Mesendoderm (in vitro differentiated cells): Measurements from ENCODE around the gene JAZF1.

ENCODE experiments used
- DNase-seq: peaks from one replicate; pipeline ENCODE4 v3.0.0; 2013
- H2AK5ac ChIP-seq: 2 replicates; pipeline ENCODE4 v1.6.1; 2013; ENCODE audit warnings: low read length, inconsistent platforms
- H2BK120ac ChIP-seq: 2 replicates; pipeline ENCODE4 v1.6.1; 2013; ENCODE audit warnings: low read depth, mild to moderate bottlenecking, low read length, moderate library complexity, mixed read lengths
- H2BK15ac ChIP-seq: replicated peaks from 2 replicates; pipeline ENCODE4 v1.6.1; 2013; ENCODE audit warnings: low read depth, mild to moderate bottlenecking, moderate library complexity
- H2BK5ac ChIP-seq: 2 replicates; pipeline ENCODE4 v1.6.1; 2013; ENCODE audit warnings: low read length, inconsistent platforms
- H3K18ac ChIP-seq: 2 replicates; pipeline ENCODE4 v1.6.1; 2013; ENCODE audit warnings: mild to moderate bottlenecking, low read length, mixed read lengths
- H3K23ac ChIP-seq: one replicate; pipeline ENCODE4 v1.6.1; 2013; ENCODE audit warnings: low read length
- H3K27ac ChIP-seq: 2 replicates; pipeline ENCODE4 v1.5.1; 2013; ENCODE audit warnings: low read depth, mild to moderate bottlenecking, inconsistent platforms, low read length, moderate library complexity
- H3K27me3 ChIP-seq: 2 replicates; pipeline ENCODE4 v1.6.1; 2013; ENCODE audit warnings: low read length, control low read depth, mild to moderate bottlenecking, inconsistent platforms; ENCODE audit not compliant: insufficient read depth, poor library complexity
- H3K36me3 ChIP-seq: 2 replicates; pipeline ENCODE4 v1.6.1; 2013; ENCODE audit warnings: low read length, inconsistent platforms; ENCODE audit not compliant: control insufficient read depth, insufficient read depth
- H3K4ac ChIP-seq: one replicate; pipeline ENCODE4 v1.6.1; 2013; ENCODE audit warnings: low read depth, mild to moderate bottlenecking, low read length, moderate library complexity
- H3K4me1 ChIP-seq: 2 replicates; pipeline ENCODE4 v1.6.1; 2013; ENCODE audit warnings: low read depth, low read length, inconsistent platforms; ENCODE audit not compliant: control insufficient read depth
- H3K4me2 ChIP-seq: 2 replicates; pipeline ENCODE4 v1.6.1; 2013; ENCODE audit warnings: low read length
- H3K4me3 ChIP-seq: 2 replicates; pipeline ENCODE4 v1.5.1; 2013; ENCODE audit warnings: mild to moderate bottlenecking, low read length
- H3K56ac ChIP-seq: one replicate; pipeline ENCODE4 v1.6.1; 2013; ENCODE audit warnings: low read length
- H3K79me1 ChIP-seq: 2 replicates; pipeline ENCODE4 v1.6.1; 2013; ENCODE audit warnings: low read length, inconsistent platforms
- H3K79me2 ChIP-seq: 2 replicates; pipeline ENCODE4 v1.6.1; 2013; ENCODE audit warnings: mild to moderate bottlenecking, low read length; ENCODE audit not compliant: control insufficient read depth, insufficient read depth
- H3K9ac ChIP-seq: 2 replicates; pipeline ENCODE4 v1.6.1; 2013; ENCODE audit warnings: low read length, inconsistent platforms
- H4K5ac ChIP-seq: one replicate; pipeline ENCODE4 v1.6.1; 2013; ENCODE audit warnings: low read length
- H4K8ac ChIP-seq: one replicate; pipeline ENCODE4 v1.6.1; 2013; ENCODE audit warnings: low read depth, mild to moderate bottlenecking, control low read depth, low read length, moderate library complexity
- WGBS: extraction: QIAGEN DNeasy Blood & Tissue Kit; methylation state at CpG from one replicate; pipeline ENCODE4 v1.1.7; 2013; ENCODE audit warnings: low lambda C conversion rate, missing lambda C conversion rate; ENCODE audit not compliant: insufficient coverage; ENCODE audit errors: extremely low coverage; 5-methylcytosine and 5-hydroxymethylcytosine counted together

Gene JAZF1

DNA sequence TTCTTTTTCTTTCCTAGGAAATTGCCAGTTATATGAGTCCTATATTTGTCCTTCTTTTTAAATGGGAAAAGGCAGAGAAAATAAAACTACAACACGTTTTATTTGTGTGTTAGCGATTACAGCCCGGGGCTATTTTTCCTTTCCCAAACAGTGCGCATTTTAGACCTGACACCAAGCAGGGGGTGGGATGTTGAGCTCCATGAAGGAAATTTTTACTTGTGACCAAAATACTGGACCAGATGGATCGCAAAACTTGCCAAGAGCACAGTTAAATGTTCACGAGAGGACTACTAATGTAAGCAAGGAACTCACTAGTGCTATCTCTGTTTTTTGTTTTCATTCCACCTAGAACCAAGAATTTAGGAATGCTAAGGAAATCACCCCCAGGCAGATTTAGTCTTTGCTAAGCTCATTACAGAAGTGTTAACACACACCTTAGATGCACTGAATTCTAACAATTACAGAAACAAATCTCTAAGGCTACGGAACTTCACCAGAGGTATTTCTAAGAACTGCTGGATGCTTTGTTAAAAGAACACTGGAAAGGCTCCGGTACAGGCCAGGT is 114.8 kb downstream of the JAZF1 start:
- no peak overlapping the region for H3K23ac ChIP-seq
- H3K18ac ChIP-seq: no peak overlapping the region
- no peak overlapping the region for H4K8ac ChIP-seq
- no CpG with 5 or more reads among the region's 8 CpGs for WGBS
- no peak overlapping the region for H3K4me2 ChIP-seq
- no peak overlapping the region for H3K4me3 ChIP-seq
- H3K79me1 ChIP-seq: no peaks in the 10 kb centered on the region
- H3K36me3 ChIP-seq: no peaks in the 10 kb centered on the region
- no peak overlapping the region for H3K4ac ChIP-seq
- DNase-seq: peak; percentile 81
- H4K5ac ChIP-seq: no peak overlapping the region
- no peak overlapping the region for H3K9ac ChIP-seq
- H2AK5ac ChIP-seq: no peak overlapping the region
- no peak overlapping the region for H3K27ac ChIP-seq
- peaks cover 4% of the 10 kb centered on the region for H3K4me1 ChIP-seq
- no peak overlapping the region for H3K56ac ChIP-seq
- no peak overlapping the region for H2BK5ac ChIP-seq
- no peak overlapping the region for H2BK15ac ChIP-seq
- H3K79me2 ChIP-seq: no peaks in the 10 kb centered on the region
- H3K27me3 ChIP-seq: no peaks in the 10 kb centered on the region
- H2BK120ac ChIP-seq: no peak overlapping the region

DNA sequence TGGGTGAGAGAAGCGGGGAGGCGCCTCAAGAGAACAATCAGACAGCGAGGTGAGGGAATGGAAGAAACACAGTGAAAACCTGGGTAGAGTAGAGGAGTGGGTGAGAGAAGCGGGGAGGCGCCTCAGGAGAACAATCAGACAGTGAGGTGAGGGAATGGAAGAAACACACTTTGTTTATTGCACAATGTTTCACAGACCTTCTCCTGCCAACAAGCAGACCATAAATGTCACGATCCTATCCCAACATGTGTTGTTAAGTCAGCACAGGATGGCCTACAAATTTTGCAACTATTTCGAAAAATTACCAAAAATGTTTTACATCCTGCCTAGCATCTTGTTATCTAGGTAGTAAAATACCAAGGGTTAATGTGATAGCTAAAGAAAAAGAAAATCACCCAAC is 115.3 kb downstream of the JAZF1 start:
- Histone ChIP-seq H2BK120ac (peak overlapping the region; percentile 23), H2AK5ac (no peak overlapping the region), H3K18ac (no peak overlapping the region), H3K4me3 (no peak overlapping the region), H3K36me3 (no peaks in the 10 kb centered on the region), H3K79me1 (no peaks in the 10 kb centered on the region), H3K27ac (no peak overlapping the region), H3K23ac (no peak overlapping the region), H3K4me2 (no peak overlapping the region), H2BK15ac (no peak overlapping the region), H3K56ac (no peak overlapping the region), H3K9ac (no peak overlapping the region), H2BK5ac (no peak overlapping the region), H3K27me3 (no peaks in the 10 kb centered on the region), H3K4ac (no peak overlapping the region), H3K79me2 (no peaks in the 10 kb centered on the region), H3K4me1 (peaks cover 4% of the 10 kb centered on the region), H4K5ac (no peak overlapping the region), H4K8ac (no peak overlapping the region)
- WGBS: no CpG with 5 or more reads among the region's 7 CpGs
- no peak for DNase-seq

GRCh38 chr7:28064437-28064836 is 116.2 kb downstream of the JAZF1 start:
- Histone ChIP-seq H3K56ac (no peak overlapping the region), H3K4me2 (no peak overlapping the region), H2BK5ac (no peak overlapping the region), H3K4me3 (no peak overlapping the region), H2BK120ac (no peak overlapping the region), H3K18ac (no peak overlapping the region), H4K5ac (no peak overlapping the region), H3K23ac (no peak overlapping the region), H3K36me3 (no peaks in the 10 kb centered on the region), H3K4me1 (peaks cover 4% of the 10 kb centered on the region), H2AK5ac (no peak overlapping the region), H3K27ac (no peak overlapping the region), H3K27me3 (no peaks in the 10 kb centered on the region), H3K79me1 (no peaks in the 10 kb centered on the region), H3K79me2 (no peaks in the 10 kb centered on the region), H4K8ac (no peak overlapping the region), H2BK15ac (no peak overlapping the region), H3K4ac (no peak overlapping the region), H3K9ac (no peak overlapping the region)
- DNase-seq: no peak

- Histone ChIP-seq H2BK120ac (no peak overlapping the region), H2AK5ac (no peak overlapping the region), H2BK5ac (no peak overlapping the region), H2BK15ac (no peak overlapping the region), H3K9ac (no peak overlapping the region), H3K4me2 (no peak overlapping the region), H3K36me3 (no peaks in the 10 kb centered on the region), H3K79me2 (no peaks in the 10 kb centered on the region), H3K23ac (no peak overlapping the region), H3K4me3 (no peak overlapping the region), H4K5ac (no peak overlapping the region), H3K4me1 (peaks cover 4% of the 10 kb centered on the region), H3K79me1 (no peaks in the 10 kb centered on the region), H3K56ac (no peak overlapping the region), H3K27ac (no peak overlapping the region), H3K27me3 (no peaks in the 10 kb centered on the region), H3K4ac (no peak overlapping the region), H4K8ac (no peak overlapping the region), H3K18ac (no peak overlapping the region)
- DNase-seq: peak; percentile 88
- no CpG with 5 or more reads among the region's 12 CpGs for WGBS
Observed at GRCh38 chr7:28062197-28062991, 118.2 kb downstream of the JAZF1 start.

DNA sequence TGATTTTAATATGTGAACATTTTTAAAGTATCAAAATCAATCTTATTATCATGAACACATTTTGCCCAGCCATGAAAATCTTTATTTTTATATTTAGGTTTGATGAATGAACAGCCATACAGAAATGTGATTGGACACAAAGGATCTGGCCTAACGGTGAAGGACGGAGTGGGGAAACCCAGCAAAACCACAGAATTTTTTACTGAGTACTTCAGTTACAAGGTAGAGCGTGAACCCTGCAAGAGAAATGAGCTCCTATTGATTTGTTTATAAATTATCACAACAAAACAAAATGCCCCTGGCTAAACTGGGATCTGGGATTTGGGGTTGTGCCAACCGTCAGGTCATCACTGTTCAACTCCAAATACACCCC is 118.8 kb downstream of the JAZF1 start:
- H4K8ac ChIP-seq: no peak overlapping the region
- H4K5ac ChIP-seq: no peak overlapping the region
- H3K56ac ChIP-seq: no peak overlapping the region
- no peak for DNase-seq
- no peak overlapping the region for H2AK5ac ChIP-seq
- no CpG with 5 or more reads among the region's 4 CpGs for WGBS
- no peak overlapping the region for H2BK5ac ChIP-seq
- no peaks in the 10 kb centered on the region for H3K36me3 ChIP-seq
- no peak overlapping the region for H3K23ac ChIP-seq
- no peak overlapping the region for H3K27ac ChIP-seq
- no peak overlapping the region for H3K18ac ChIP-seq
- H3K4me1 ChIP-seq: peaks cover 4% of the 10 kb centered on the region
- H3K79me1 ChIP-seq: no peaks in the 10 kb centered on the region
- H3K4me2 ChIP-seq: no peak overlapping the region
- no peaks in the 10 kb centered on the region for H3K27me3 ChIP-seq
- no peak overlapping the region for H2BK15ac ChIP-seq
- H3K9ac ChIP-seq: no peak overlapping the region
- no peak overlapping the region for H2BK120ac ChIP-seq
- H3K4me3 ChIP-seq: no peak overlapping the region
- no peak overlapping the region for H3K4ac ChIP-seq
- no peaks in the 10 kb centered on the region for H3K79me2 ChIP-seq
